ENCODE results near the gene UPB1. TPM values are rescaled to one million over a fixed set of nuclear protein-coding genes. Genes with fewer than 3 reads are reported as not detected.

UPB1 gene
- total RNA-seq, 1 experiment from 2014 or later, result 0.19 TPM

DNA sequence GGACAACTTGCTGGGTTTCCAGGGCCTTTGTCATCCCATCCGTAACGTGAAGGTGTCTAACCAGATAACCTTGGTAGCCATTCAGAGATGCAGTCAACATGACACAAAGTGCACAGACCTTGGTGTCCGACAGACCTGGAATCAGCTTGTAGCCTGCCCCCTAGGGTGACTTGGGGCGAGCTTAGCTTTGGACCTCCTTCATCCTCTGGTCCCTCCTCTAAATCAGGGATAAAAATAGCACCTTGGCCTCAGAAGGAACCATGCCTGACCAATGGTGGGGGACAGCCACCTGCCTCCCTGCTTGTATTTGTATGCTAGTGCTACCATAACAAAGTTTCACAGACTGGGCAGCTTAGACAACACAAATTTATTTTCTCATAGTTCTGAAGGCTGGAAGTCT lies 64.3 kb downstream of the UPB1 start:
- Histone ChIP-seq H3K4me1 (ENCODE audit: low read length) (peaks cover 27% of the 10 kb centered on the region), H3K9ac (ENCODE audit: low read length) (no peak overlapping the region), H3K27me3 (ENCODE audit: low read length) (no peaks in the 10 kb centered on the region), H3K36me3 (ENCODE audit: insufficient read depth, low read length) (peaks cover 46% of the 10 kb centered on the region; the same call in 1 of the 2 replicates), H3K4me2 (ENCODE audit: low read depth, low read length, poor library complexity, severe bottlenecking) (no peak overlapping the region), H3K9me2 (replicated peaks; ENCODE audit: insufficient read depth, low read length) (no peaks in the 10 kb centered on the region), H3K9me3 (ENCODE audit: low read length) (no peaks in the 10 kb centered on the region), H3K4me3 (ENCODE audit: low read length) (no peak overlapping the region), H2AFZ (ENCODE audit: low read length) (no peak overlapping the region), H3K27ac (ENCODE audit: low read length) (no peak overlapping the region), H4K20me1 (ENCODE audit: insufficient read depth, low read depth, low read length) (peaks cover 44% of the 10 kb centered on the region), H3K79me2 (ENCODE audit: low read length) (peaks cover 77% of the 10 kb centered on the region)
- no peak for DNase-seq

- H3K4me2 ChIP-seq (ENCODE audit: low read depth, low read length, poor library complexity, severe bottlenecking), result no peak overlapping the region
- peaks cover 30% of the 10 kb centered on the region; the same call in 1 of the 2 replicates for H3K36me3 ChIP-seq (ENCODE audit: insufficient read depth, low read length)
- H4K20me1 ChIP-seq (ENCODE audit: insufficient read depth, low read depth, low read length), result peaks cover 60% of the 10 kb centered on the region
- H3K4me1 ChIP-seq (ENCODE audit: low read length), result peaks cover 10% of the 10 kb centered on the region
- no peaks in the 10 kb centered on the region for H3K27me3 ChIP-seq (ENCODE audit: low read length)
- no peak overlapping the region for H3K4me3 ChIP-seq (ENCODE audit: low read length)
- no peak overlapping the region for H2AFZ ChIP-seq (ENCODE audit: low read length)
- H3K9me3 ChIP-seq (ENCODE audit: low read length), result no peaks in the 10 kb centered on the region
- H3K27ac ChIP-seq (ENCODE audit: low read length), result no peak overlapping the region
- DNase-seq, result no peak
- H3K79me2 ChIP-seq (ENCODE audit: low read length), result peaks cover 76% of the 10 kb centered on the region
- no peak overlapping the region for H3K9ac ChIP-seq (ENCODE audit: low read length)
- no peaks in the 10 kb centered on the region for H3K9me2 ChIP-seq (replicated peaks; ENCODE audit: insufficient read depth, low read length)
Measured at GRCh38 chr22:24563246-24563645, 68.1 kb downstream of the UPB1 start.

- Histone ChIP-seq H3K9me3 (ENCODE audit: low read length) (no peaks in the 10 kb centered on the region), H3K4me3 (ENCODE audit: low read length) (no peak overlapping the region), H3K4me2 (ENCODE audit: low read depth, low read length, poor library complexity, severe bottlenecking) (no peak overlapping the region), H3K4me1 (ENCODE audit: low read length) (no peaks in the 10 kb centered on the region; the same call in 1 of the 2 replicates), H3K79me2 (ENCODE audit: low read length) (peaks cover 69% of the 10 kb centered on the region), H3K27ac (ENCODE audit: low read length) (no peak overlapping the region), H3K9me2 (replicated peaks; ENCODE audit: insufficient read depth, low read length) (no peaks in the 10 kb centered on the region), H3K9ac (ENCODE audit: low read length) (no peak overlapping the region), H4K20me1 (ENCODE audit: insufficient read depth, low read depth, low read length) (peaks cover 58% of the 10 kb centered on the region), H3K27me3 (ENCODE audit: low read length) (no peaks in the 10 kb centered on the region), H2AFZ (ENCODE audit: low read length) (no peak overlapping the region), H3K36me3 (ENCODE audit: insufficient read depth, low read length) (peaks cover 30% of the 10 kb centered on the region; the same call in 1 of the 2 replicates)
- no peak for DNase-seq
Measured at GRCh38 chr22:24564376-24565058, 69.4 kb downstream of the UPB1 start.

- Histone ChIP-seq H3K4me1 (ENCODE audit: low read length) (no peaks in the 10 kb centered on the region), H3K4me3 (ENCODE audit: low read length) (no peak overlapping the region), H3K36me3 (ENCODE audit: insufficient read depth, low read length) (peaks cover 32% of the 10 kb centered on the region; the same call in 1 of the 2 replicates), H3K9me3 (ENCODE audit: low read length) (no peaks in the 10 kb centered on the region), H2AFZ (ENCODE audit: low read length) (no peak overlapping the region), H4K20me1 (ENCODE audit: insufficient read depth, low read depth, low read length) (peaks cover 60% of the 10 kb centered on the region), H3K27ac (ENCODE audit: low read length) (no peak overlapping the region), H3K27me3 (ENCODE audit: low read length) (no peaks in the 10 kb centered on the region), H3K9ac (ENCODE audit: low read length) (no peak overlapping the region), H3K9me2 (replicated peaks; ENCODE audit: insufficient read depth, low read length) (no peaks in the 10 kb centered on the region), H3K79me2 (ENCODE audit: low read length) (peaks cover 65% of the 10 kb centered on the region), H3K4me2 (ENCODE audit: low read depth, low read length, poor library complexity, severe bottlenecking) (no peak overlapping the region)
- no peak for DNase-seq
Measured at GRCh38 chr22:24565077-24565476, 69.9 kb downstream of the UPB1 start.

DNA sequence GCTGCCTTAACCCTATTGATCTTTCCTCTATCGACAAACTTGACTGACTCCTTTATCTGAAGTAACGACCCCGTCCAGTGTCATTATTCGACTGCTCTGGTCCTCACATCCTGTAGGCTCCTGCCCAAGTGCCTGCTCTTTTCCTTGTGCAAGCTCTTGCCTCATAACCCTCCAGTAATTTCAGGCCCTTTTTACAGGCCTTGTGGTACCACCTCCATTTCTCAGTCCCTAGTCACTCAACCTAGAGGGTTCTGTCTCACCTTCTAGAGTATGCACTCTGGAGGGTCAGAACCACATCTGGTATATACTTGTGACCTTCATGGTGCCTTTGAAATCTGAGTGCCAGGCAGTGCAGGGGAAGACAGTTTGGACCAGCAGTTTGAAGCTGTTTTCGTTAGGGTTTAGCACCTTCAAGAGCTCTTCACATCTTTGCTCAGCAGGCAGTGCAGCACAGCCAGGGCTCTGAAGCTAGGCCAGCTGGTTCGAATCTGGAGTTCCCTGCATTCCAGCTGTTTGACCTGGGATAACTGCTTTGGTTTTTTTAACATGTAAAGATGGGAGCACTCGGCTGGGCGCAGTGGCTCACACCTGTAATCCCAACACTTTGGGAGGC lies 71.9 kb downstream of the UPB1 start:
- H3K4me2 ChIP-seq (ENCODE audit: low read depth, low read length, poor library complexity, severe bottlenecking), result no peak overlapping the region
- no peaks in the 10 kb centered on the region for H3K9me2 ChIP-seq (replicated peaks; ENCODE audit: insufficient read depth, low read length)
- H3K4me3 ChIP-seq (ENCODE audit: low read length), result no peak overlapping the region
- peaks cover 55% of the 10 kb centered on the region for H4K20me1 ChIP-seq (ENCODE audit: insufficient read depth, low read depth, low read length)
- no peak overlapping the region for H3K9ac ChIP-seq (ENCODE audit: low read length)
- no peaks in the 10 kb centered on the region for H3K4me1 ChIP-seq (ENCODE audit: low read length)
- no peak overlapping the region for H2AFZ ChIP-seq (ENCODE audit: low read length)
- no peak for DNase-seq
- no peaks in the 10 kb centered on the region for H3K27me3 ChIP-seq (ENCODE audit: low read length)
- no peaks in the 10 kb centered on the region for H3K9me3 ChIP-seq (ENCODE audit: low read length)
- peaks cover 28% of the 10 kb centered on the region; the same call in 1 of the 2 replicates for H3K36me3 ChIP-seq (ENCODE audit: insufficient read depth, low read length)
- peaks cover 55% of the 10 kb centered on the region for H3K79me2 ChIP-seq (ENCODE audit: low read length)
- no peak overlapping the region for H3K27ac ChIP-seq (ENCODE audit: low read length)

DNA sequence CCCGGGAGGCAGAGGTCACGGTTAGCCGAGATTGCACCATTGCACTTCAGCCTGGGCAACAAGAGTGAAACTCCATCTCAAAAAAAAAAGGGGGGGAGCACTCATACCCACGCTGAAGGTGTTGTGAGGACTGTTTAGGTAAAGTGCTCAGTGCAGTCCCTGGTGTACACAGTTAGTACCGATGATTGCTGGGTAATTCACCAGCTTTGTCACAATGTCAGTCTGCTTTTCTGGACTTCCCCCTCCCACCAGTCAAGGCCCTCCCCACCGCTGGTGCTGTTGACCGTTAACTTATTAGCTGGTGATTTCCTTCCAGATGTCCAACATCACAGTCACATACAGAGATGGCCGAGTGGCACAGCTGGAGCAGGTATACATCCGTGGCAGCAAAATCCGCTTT lies 72.5 kb downstream of the UPB1 start:
- peaks cover 54% of the 10 kb centered on the region for H4K20me1 ChIP-seq (ENCODE audit: insufficient read depth, low read depth, low read length)
- no peaks in the 10 kb centered on the region for H3K4me1 ChIP-seq (ENCODE audit: low read length)
- H3K4me3 ChIP-seq (ENCODE audit: low read length), result no peak overlapping the region
- no peaks in the 10 kb centered on the region for H3K9me2 ChIP-seq (replicated peaks; ENCODE audit: insufficient read depth, low read length)
- H3K36me3 ChIP-seq (ENCODE audit: insufficient read depth, low read length), result peaks cover 30% of the 10 kb centered on the region
- H3K79me2 ChIP-seq (ENCODE audit: low read length), result peaks cover 50% of the 10 kb centered on the region
- H3K27ac ChIP-seq (ENCODE audit: low read length), result no peak overlapping the region
- no peaks in the 10 kb centered on the region for H3K9me3 ChIP-seq (ENCODE audit: low read length)
- H3K27me3 ChIP-seq (ENCODE audit: low read length), result no peaks in the 10 kb centered on the region
- H2AFZ ChIP-seq (ENCODE audit: low read length), result no peak overlapping the region
- H3K4me2 ChIP-seq (ENCODE audit: low read depth, low read length, poor library complexity, severe bottlenecking), result no peak overlapping the region
- no peak overlapping the region for H3K9ac ChIP-seq (ENCODE audit: low read length)
- DNase-seq, result no peak

GRCh38 chr22:24571266-24571665 lies 76.1 kb downstream of the UPB1 start:
- H3K4me2 ChIP-seq (ENCODE audit: low read depth, low read length, poor library complexity, severe bottlenecking), result no peak overlapping the region
- H3K4me3 ChIP-seq (ENCODE audit: low read length), result no peak overlapping the region
- H3K4me1 ChIP-seq (ENCODE audit: low read length), result no peaks in the 10 kb centered on the region
- no peaks in the 10 kb centered on the region for H3K9me3 ChIP-seq (ENCODE audit: low read length)
- peaks cover 15% of the 10 kb centered on the region for H3K79me2 ChIP-seq (ENCODE audit: low read length)
- no peaks in the 10 kb centered on the region for H3K27me3 ChIP-seq (ENCODE audit: low read length)
- H3K9me2 ChIP-seq (replicated peaks; ENCODE audit: insufficient read depth, low read length), result no peaks in the 10 kb centered on the region
- H3K9ac ChIP-seq (ENCODE audit: low read length), result no peak overlapping the region
- no peak overlapping the region for H3K27ac ChIP-seq (ENCODE audit: low read length)
- H3K36me3 ChIP-seq (ENCODE audit: insufficient read depth, low read length), result peaks cover 38% of the 10 kb centered on the region
- H4K20me1 ChIP-seq (ENCODE audit: insufficient read depth, low read depth, low read length), result peaks cover 24% of the 10 kb centered on the region
- no peak overlapping the region for H2AFZ ChIP-seq (ENCODE audit: low read length)
- DNase-seq, result no peak

DNA sequence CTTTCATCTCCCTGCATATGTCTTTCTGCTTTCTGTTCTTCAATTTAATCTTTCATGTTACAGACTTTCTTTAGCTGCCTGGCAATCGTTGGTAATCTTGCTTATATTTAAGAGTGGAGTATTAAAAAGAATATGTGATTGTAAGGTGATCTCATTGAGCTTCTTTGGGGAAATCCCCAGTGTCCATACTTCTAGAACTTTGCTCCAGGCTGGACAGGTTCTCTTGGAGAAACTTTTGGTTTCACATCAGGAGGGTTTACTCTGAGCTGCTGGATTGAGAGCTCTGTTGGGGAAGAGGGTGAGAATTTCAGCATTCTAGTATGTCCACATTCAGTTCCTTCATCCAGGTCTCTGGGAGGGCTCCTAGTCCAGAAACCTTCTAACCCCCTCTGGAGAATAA lies 81.6 kb downstream of the UPB1 start:
- H3K4me3 ChIP-seq (ENCODE audit: low read length), result no peak overlapping the region
- no peaks in the 10 kb centered on the region for H3K9me2 ChIP-seq (replicated peaks; ENCODE audit: insufficient read depth, low read length)
- H3K4me1 ChIP-seq (ENCODE audit: low read length), result no peaks in the 10 kb centered on the region
- H3K27ac ChIP-seq (ENCODE audit: low read length), result no peak overlapping the region
- DNase-seq, result no peak
- H4K20me1 ChIP-seq (ENCODE audit: insufficient read depth, low read depth, low read length), result peaks cover 5% of the 10 kb centered on the region; the same call in 1 of the 2 replicates
- H3K36me3 ChIP-seq (ENCODE audit: insufficient read depth, low read length), result peaks cover 22% of the 10 kb centered on the region
- H3K4me2 ChIP-seq (ENCODE audit: low read depth, low read length, poor library complexity, severe bottlenecking), result no peak overlapping the region
- no peak overlapping the region for H3K9ac ChIP-seq (ENCODE audit: low read length)
- H3K79me2 ChIP-seq (ENCODE audit: low read length), result no peaks in the 10 kb centered on the region
- H3K27me3 ChIP-seq (ENCODE audit: low read length), result no peaks in the 10 kb centered on the region
- no peaks in the 10 kb centered on the region for H3K9me3 ChIP-seq (ENCODE audit: low read length)
- H2AFZ ChIP-seq (ENCODE audit: low read length), result no peak overlapping the region
